Ovary (tissue), 9 donors: ENCODE data around the gene ULK2. TPM values are rescaled to one million over a fixed set of nuclear protein-coding genes. Genes with fewer than 3 reads are reported as not detected.

Experiments used
- DNase-seq, 5 donors: peaks; one replicate each; pipeline ENCODE4 v3.0.0-alpha.2; 2019 to 2020
- H3K27ac ChIP-seq, 2 donors: fragments of 200-600 bp; one replicate each; pipeline versions ENCODE4 v1.5.1 to v1.8.0; 2019 to 2022
- H3K27me3 ChIP-seq: fragments of 200-600 bp; one replicate; pipeline ENCODE4 v1.8.0; 2022
- H3K36me3 ChIP-seq: fragments of 200-600 bp; sonication (generic); one replicate; pipeline ENCODE4 v1.5.1; 2019
- H3K4me1 ChIP-seq: one replicate; pipeline ENCODE4 v1.8.1; 2013; ENCODE audit warnings: mild to moderate bottlenecking, moderate library complexity; ENCODE audit not compliant: insufficient read depth
- H3K4me3 ChIP-seq: fragments of 200-600 bp; sonication (generic); one replicate; pipeline ENCODE4 v1.5.1; 2017
- H3K9me3 ChIP-seq, 2 donors: fragments of 200-600 bp in 1 of 2; sonication (generic) in 1 of 2; one replicate each; pipeline versions ENCODE4 v1.5.1 to v1.8.1; 2013 to 2019; ENCODE audit warnings: mild to moderate bottlenecking in 1 of 2, moderate library complexity in 1 of 2
- EP300 ChIP-seq: sonication (generic); formaldehyde crosslinking; IDR thresholded peaks from one replicate; pipeline ENCODE4 v1.6.1; 2017; ENCODE audit warnings: antibody characterized with exemption
- POLR2A ChIP-seq: fragments of 450-650 bp; IDR thresholded peaks from one replicate; pipeline ENCODE4 v1.6.1; 2017; ENCODE audit warnings: antibody characterized with exemption, mild to moderate bottlenecking, moderate library complexity
- WGBS, 3 donors: extraction: QIAGEN DNeasy Blood & Tissue Kit in 1 of 3; methylation state at CpG; one replicate each; pipeline versions ENCODE4 v1.1.5 to v1.1.7; 2013 to 2017; 5-methylcytosine and 5-hydroxymethylcytosine counted together
- intact Hi-C, 4 donors: fragments of 100-400 bp; cut with DNase I; formaldehyde crosslinking; loops; one replicate each; pipeline versions ENCODE4 v1.11.0 to v1.15.1; 2022 to 2023
- polyA plus RNA-seq, 2 donors: library from polyadenylated mRNA; stranded (reverse); fragments of 200-250 nt in 1 of 2; fragments of 350-450 nt in 1 of 2; fragmentation: Illumina TruSeq in 1 of 2; extraction: RNeasy Lipid Tissue Mini Kit (QIAGEN cat#74804) in 1 of 2; gene quantifications; one replicate each; pipeline ENCODE4 v1.2.3, GENCODE V29; 2013 to 2014
- total RNA-seq, 7 donors: library from RNA; depleted of rRNA in 2 of 7; stranded (reverse); fragments of >200 nt in 2 of 7; fragmentation: NEBNext Ultra II Directional in 3 of 7; extraction: Animal tissue kit (Norgen Biotek cat#: 25700) in 3 of 7; gene quantifications; one replicate each; pipeline versions ENCODE4 v1.1.0 to v1.2.4, GENCODE V29; 2016 to 2023
- TF ChIP-seq, protein P1 (sequence below), 3 donors: fragments of 450-650 bp in 2 of 3; fragments of 200-600 bp in 1 of 3; IDR thresholded peaks; one replicate each; pipeline versions ENCODE4 v1.5.1 to v1.8.0; 2016 to 2022; ENCODE audit warnings: antibody characterized with exemption in 3 of 3, mild to moderate bottlenecking in 1 of 3
- donor health status: DM: no; HTN: no; CAD: no; lungs with moderate emphysema.
- donor health status: DM: no; HTN: no; CAD: no.
- donor health status: Bipolar disorder and iron deficiency.
- donor health status: DM: yes; HTN: yes; CAD: no.
- donor health status: DM: no; HTN: no; CAD: no.
- donor health status: DM: yes; HTN: yes; CAD: no.

ULK2 gene
- total and polyA plus RNA-seq, 9 donors = 13.8 to 24.5 (median 20.8) TPM

DNA sequence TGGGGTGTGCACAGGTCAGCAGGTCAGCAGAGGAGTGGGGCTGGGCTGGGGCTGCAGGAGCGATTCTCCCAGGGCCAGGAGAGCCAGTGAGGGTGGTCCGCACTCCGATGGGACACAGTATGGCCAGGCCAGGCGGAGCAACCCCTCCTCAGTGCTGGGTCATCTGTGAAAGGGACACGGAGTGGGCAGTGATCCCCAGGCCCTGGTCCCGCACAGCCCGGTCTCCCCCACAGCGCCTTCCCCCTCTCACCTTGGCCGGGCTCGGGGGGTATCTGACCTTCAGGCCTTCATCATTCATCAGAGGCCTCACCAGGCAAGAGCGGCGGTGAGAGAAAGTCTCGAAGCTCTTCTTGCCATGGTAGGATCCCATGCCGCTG, 129.7 kb downstream of the ULK2 start:
- Histone ChIP-seq H3K4me1 (peaks cover 9% of the 10 kb centered on the region), H3K9me3 (no peaks in the 10 kb centered on the region), H3K4me3 (no peak overlapping the region), H3K36me3 (no peaks in the 10 kb centered on the region), H3K27ac (no peak overlapping the region), H3K27me3 (no peaks in the 10 kb centered on the region)
- DNase-seq = no peak
- intact Hi-C loops = no loop called here
- 92 to 96% (median 94%) methylated on average over 14 of the region's 14 CpGs for WGBS, 3 donors
- TF ChIP-seq, protein P1, sequence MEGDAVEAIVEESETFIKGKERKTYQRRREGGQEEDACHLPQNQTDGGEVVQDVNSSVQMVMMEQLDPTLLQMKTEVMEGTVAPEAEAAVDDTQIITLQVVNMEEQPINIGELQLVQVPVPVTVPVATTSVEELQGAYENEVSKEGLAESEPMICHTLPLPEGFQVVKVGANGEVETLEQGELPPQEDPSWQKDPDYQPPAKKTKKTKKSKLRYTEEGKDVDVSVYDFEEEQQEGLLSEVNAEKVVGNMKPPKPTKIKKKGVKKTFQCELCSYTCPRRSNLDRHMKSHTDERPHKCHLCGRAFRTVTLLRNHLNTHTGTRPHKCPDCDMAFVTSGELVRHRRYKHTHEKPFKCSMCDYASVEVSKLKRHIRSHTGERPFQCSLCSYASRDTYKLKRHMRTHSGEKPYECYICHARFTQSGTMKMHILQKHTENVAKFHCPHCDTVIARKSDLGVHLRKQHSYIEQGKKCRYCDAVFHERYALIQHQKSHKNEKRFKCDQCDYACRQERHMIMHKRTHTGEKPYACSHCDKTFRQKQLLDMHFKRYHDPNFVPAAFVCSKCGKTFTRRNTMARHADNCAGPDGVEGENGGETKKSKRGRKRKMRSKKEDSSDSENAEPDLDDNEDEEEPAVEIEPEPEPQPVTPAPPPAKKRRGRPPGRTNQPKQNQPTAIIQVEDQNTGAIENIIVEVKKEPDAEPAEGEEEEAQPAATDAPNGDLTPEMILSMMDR (IDR thresholded peaks at IDR 0.05) = no peak
- TF ChIP-seq EP300 (no peak), POLR2A (no peak)

DNA sequence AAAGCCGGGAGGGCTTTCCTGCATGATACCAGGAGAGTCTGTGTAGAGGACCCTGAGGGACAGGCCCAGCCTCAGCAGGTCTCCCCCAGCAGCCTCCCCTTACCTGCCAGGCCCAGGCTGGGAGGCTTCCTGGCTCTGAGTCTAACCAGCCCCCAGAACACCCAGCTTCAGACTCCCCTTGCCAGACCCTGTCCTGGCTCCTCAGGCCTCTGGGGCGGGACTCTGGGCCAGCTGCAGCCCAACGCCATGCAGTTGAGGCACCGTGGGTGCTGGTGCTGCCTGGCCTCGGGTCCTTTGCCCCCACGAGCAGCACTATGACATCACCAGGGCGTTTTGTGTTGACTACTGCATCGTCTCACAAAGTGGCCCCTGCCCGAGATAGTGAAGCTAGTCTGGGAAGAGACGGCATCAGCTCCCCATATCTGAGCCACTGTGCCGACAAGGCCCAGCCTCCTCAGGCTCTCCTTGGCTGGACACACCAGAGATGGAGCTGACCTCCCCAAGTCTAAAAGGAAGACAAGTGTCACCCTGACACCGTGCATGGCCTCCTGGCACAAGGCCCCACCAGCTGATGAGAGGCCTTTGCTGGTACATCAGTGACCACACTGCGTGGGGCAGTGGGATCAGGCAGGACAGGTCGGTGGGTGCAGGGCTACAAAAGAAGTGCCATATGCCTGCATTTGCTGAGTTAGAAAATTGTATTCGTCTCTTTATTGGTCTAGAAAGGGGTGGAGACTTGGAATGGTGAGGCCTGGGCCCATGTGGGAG, 130.2 kb downstream of the ULK2 start:
- peaks cover 9% of the 10 kb centered on the region for H3K4me1 ChIP-seq
- WGBS, 3 donors = 82 to 91% (median 85%) methylated on average over 15 of the region's 15 CpGs
- no peak overlapping the region for H3K4me3 ChIP-seq
- H3K9me3 ChIP-seq = no peaks in the 10 kb centered on the region
- H3K27me3 ChIP-seq = no peaks in the 10 kb centered on the region
- TF ChIP-seq, protein P1 (IDR thresholded peaks at IDR 0.05) = no peak
- no peak for TF ChIP-seq EP300
- no peak for TF ChIP-seq POLR2A
- H3K36me3 ChIP-seq = no peaks in the 10 kb centered on the region
- intact Hi-C loops = no loop called here
- DNase-seq = no peak
- H3K27ac ChIP-seq = no peak overlapping the region

DNA sequence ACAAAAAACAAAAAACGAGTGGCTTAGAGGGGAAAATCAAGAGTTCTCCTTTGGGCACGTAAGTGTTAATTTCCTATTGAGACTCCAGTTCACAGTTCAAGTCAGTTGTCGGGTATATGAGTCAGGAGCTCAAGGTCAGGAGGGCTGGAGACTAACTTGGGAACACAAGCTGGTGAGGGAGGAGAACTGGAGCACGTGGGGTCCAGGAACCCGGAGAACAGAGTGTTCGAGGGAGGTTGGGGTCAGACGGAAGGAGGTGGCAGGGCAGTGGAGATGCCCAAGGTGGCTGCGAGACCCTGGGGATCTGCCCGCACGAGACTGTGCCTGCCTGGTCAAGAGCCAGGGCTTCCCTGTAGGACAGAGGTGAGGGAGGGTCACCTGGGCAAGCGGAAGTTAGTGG, 131.7 kb downstream of the ULK2 start:
- H3K4me1 ChIP-seq = peaks cover 9% of the 10 kb centered on the region
- H3K36me3 ChIP-seq = no peaks in the 10 kb centered on the region
- TF ChIP-seq POLR2A (no peak), EP300 (no peak)
- TF ChIP-seq, protein P1 (IDR thresholded peaks at IDR 0.05) = no peak
- WGBS, 3 donors = 29 to 46% (median 37%) methylated on average over 11 of the region's 11 CpGs
- no peak overlapping the region for H3K4me3 ChIP-seq
- no peaks in the 10 kb centered on the region for H3K27me3 ChIP-seq
- H3K9me3 ChIP-seq = no peaks in the 10 kb centered on the region
- intact Hi-C loops = no loop called here
- no peak overlapping the region for H3K27ac ChIP-seq
- DNase-seq = peak in 2 of 5 donors; percentile 54 to 69

DNA sequence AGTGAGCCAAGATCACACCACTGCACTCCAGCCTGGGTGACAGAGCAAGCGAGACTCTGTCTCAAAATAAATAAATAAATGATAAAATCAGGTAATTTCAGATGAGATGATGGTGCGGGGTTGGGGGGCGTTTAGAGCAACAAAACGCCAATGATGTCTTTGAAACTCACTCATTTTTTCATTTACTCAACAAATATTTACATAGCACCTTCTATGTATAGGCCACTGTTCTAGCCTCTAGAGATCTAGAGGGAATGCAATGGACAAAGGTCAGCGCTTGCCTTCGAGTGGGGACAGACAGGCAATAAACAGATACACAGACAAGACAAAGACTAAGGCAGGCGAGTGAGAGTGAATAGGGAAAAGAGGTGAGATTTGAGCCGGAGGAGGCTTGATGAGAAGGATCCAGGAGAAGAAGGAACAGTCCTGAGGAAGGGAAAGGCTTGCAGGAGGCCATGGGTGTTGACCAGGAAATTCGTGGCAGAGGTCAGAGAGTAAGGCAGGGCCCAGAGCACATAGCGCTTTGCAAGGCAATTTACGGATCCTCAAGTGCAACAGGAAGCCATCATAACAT, 133.7 kb downstream of the ULK2 start:
- TF ChIP-seq EP300 (no peak), POLR2A (no peak)
- TF ChIP-seq, protein P1 (IDR thresholded peaks at IDR 0.05) = no peak
- H3K27ac ChIP-seq = no peak overlapping the region
- H3K27me3 ChIP-seq = no peaks in the 10 kb centered on the region
- H3K9me3 ChIP-seq = no peaks in the 10 kb centered on the region
- intact Hi-C loops = no loop called here
- DNase-seq = no peak
- 81 to 87% (median 82%) methylated on average over 11 of the region's 11 CpGs for WGBS, 3 donors
- no peaks in the 10 kb centered on the region for H3K36me3 ChIP-seq
- H3K4me1 ChIP-seq = peaks cover 13% of the 10 kb centered on the region
- H3K4me3 ChIP-seq = no peak overlapping the region
